Measurements from ENCODE around the gene ABLIM1.

The ABLIM1 gene

GRCh38 chr10:114458216-114458920, 199.7 kb downstream of the ABLIM1 start:
- Mint-ChIP-seq H3K4me1 (no peaks in the 10 kb centered on the region), H3K27me3 (no peaks in the 10 kb centered on the region), H3K36me3 (peaks cover 42% of the 10 kb centered on the region), H3K9me3 (no peaks in the 10 kb centered on the region), H3K4me3 (no peak overlapping the region), H3K27ac (no peak overlapping the region)
- DNase-seq (ENCODE audit: low spot score in 2 of 2) (no peak), ATAC-seq (ENCODE audit: low read depth) (no peak)

GRCh38 chr10:114453576-114453975, 204.5 kb downstream of the ABLIM1 start:
- ATAC-seq (ENCODE audit: low read depth) (no peak), DNase-seq (ENCODE audit: low spot score in 2 of 2) (no peak)
- H3K4me1 Mint-ChIP-seq = no peaks in the 10 kb centered on the region
- H3K4me3 Mint-ChIP-seq = no peak overlapping the region
- H3K36me3 Mint-ChIP-seq = peaks cover 34% of the 10 kb centered on the region
- H3K27me3 Mint-ChIP-seq = no peaks in the 10 kb centered on the region
- no peak overlapping the region for H3K27ac Mint-ChIP-seq
- no peaks in the 10 kb centered on the region for H3K9me3 Mint-ChIP-seq

- H3K27me3 Mint-ChIP-seq = no peaks in the 10 kb centered on the region
- H3K27ac Mint-ChIP-seq = no peak overlapping the region
- ATAC-seq (ENCODE audit: low read depth) = no peak
- H3K36me3 Mint-ChIP-seq = peaks cover 26% of the 10 kb centered on the region
- no peak for DNase-seq (ENCODE audit: low spot score in 2 of 2)
- H3K4me1 Mint-ChIP-seq = no peaks in the 10 kb centered on the region
- H3K9me3 Mint-ChIP-seq = no peaks in the 10 kb centered on the region
- no peak overlapping the region for H3K4me3 Mint-ChIP-seq
Measured at GRCh38 chr10:114448897-114449296, 209.2 kb downstream of the ABLIM1 start.

- H3K4me1 Mint-ChIP-seq = no peaks in the 10 kb centered on the region
- no peak for ATAC-seq (ENCODE audit: low read depth)
- DNase-seq (ENCODE audit: low spot score in 2 of 2) = no peak
- no peak overlapping the region for H3K4me3 Mint-ChIP-seq
- H3K9me3 Mint-ChIP-seq = no peaks in the 10 kb centered on the region
- peaks cover 25% of the 10 kb centered on the region for H3K36me3 Mint-ChIP-seq
- no peaks in the 10 kb centered on the region for H3K27me3 Mint-ChIP-seq
- H3K27ac Mint-ChIP-seq = no peak overlapping the region
Measured at GRCh38 chr10:114445332-114445731, 212.7 kb downstream of the ABLIM1 start.

- H3K4me1 Mint-ChIP-seq = no peaks in the 10 kb centered on the region
- H3K36me3 Mint-ChIP-seq = peaks cover 30% of the 10 kb centered on the region
- H3K27ac Mint-ChIP-seq = no peak overlapping the region
- no peaks in the 10 kb centered on the region for H3K9me3 Mint-ChIP-seq
- ATAC-seq (ENCODE audit: low read depth) (no peak), DNase-seq (ENCODE audit: low spot score in 2 of 2) (no peak)
- H3K27me3 Mint-ChIP-seq = no peaks in the 10 kb centered on the region
- no peak overlapping the region for H3K4me3 Mint-ChIP-seq
Measured at GRCh38 chr10:114444819-114445218, 213.3 kb downstream of the ABLIM1 start.

GRCh38 chr10:114442091-114442630, 215.9 kb downstream of the ABLIM1 start:
- Mint-ChIP-seq H3K4me3 (no peak overlapping the region), H3K27me3 (no peaks in the 10 kb centered on the region), H3K27ac (no peak overlapping the region), H3K36me3 (peaks cover 46% of the 10 kb centered on the region), H3K9me3 (no peaks in the 10 kb centered on the region), H3K4me1 (no peaks in the 10 kb centered on the region)
- DNase-seq (ENCODE audit: low spot score in 2 of 2) = no peak
- ATAC-seq (ENCODE audit: low read depth) = no peak

GRCh38 chr10:114441107-114441506, 217.0 kb downstream of the ABLIM1 start:
- peaks cover 48% of the 10 kb centered on the region for H3K36me3 Mint-ChIP-seq
- no peaks in the 10 kb centered on the region for H3K9me3 Mint-ChIP-seq
- H3K27me3 Mint-ChIP-seq = no peaks in the 10 kb centered on the region
- no peaks in the 10 kb centered on the region for H3K4me1 Mint-ChIP-seq
- no peak overlapping the region for H3K27ac Mint-ChIP-seq
- no peak for ATAC-seq (ENCODE audit: low read depth)
- H3K4me3 Mint-ChIP-seq = no peak overlapping the region
- no peak for DNase-seq (ENCODE audit: low spot score in 2 of 2)

- no peaks in the 10 kb centered on the region for H3K9me3 Mint-ChIP-seq
- no peak overlapping the region for H3K4me3 Mint-ChIP-seq
- peaks cover 53% of the 10 kb centered on the region for H3K36me3 Mint-ChIP-seq
- DNase-seq (ENCODE audit: low spot score in 2 of 2) (no peak), ATAC-seq (ENCODE audit: low read depth) (no peak)
- H3K27ac Mint-ChIP-seq = no peak overlapping the region
- no peaks in the 10 kb centered on the region for H3K27me3 Mint-ChIP-seq
- H3K4me1 Mint-ChIP-seq = no peaks in the 10 kb centered on the region
Measured at GRCh38 chr10:114437473-114438292, 220.4 kb downstream of the ABLIM1 start.

GRCh38 chr10:114436941-114437340, 221.1 kb downstream of the ABLIM1 start:
- peaks cover 55% of the 10 kb centered on the region for H3K36me3 Mint-ChIP-seq
- H3K9me3 Mint-ChIP-seq = no peaks in the 10 kb centered on the region
- H3K4me1 Mint-ChIP-seq = no peaks in the 10 kb centered on the region
- H3K4me3 Mint-ChIP-seq = no peak overlapping the region
- no peaks in the 10 kb centered on the region for H3K27me3 Mint-ChIP-seq
- H3K27ac Mint-ChIP-seq = no peak overlapping the region
- no peak for ATAC-seq (ENCODE audit: low read depth)
- DNase-seq (ENCODE audit: low spot score in 2 of 2) = no peak

GRCh38 chr10:114432566-114433093, 225.4 kb downstream of the ABLIM1 start:
- DNase-seq (ENCODE audit: low spot score in 2 of 2) = no peak
- H3K36me3 Mint-ChIP-seq = peaks cover 47% of the 10 kb centered on the region
- H3K27me3 Mint-ChIP-seq = no peaks in the 10 kb centered on the region

GRCh38 chr10:114431414-114432135, 226.5 kb downstream of the ABLIM1 start:
- Mint-ChIP-seq H3K9me3 (no peaks in the 10 kb centered on the region), H3K4me3 (no peak overlapping the region), H3K36me3 (peaks cover 45% of the 10 kb centered on the region), H3K27me3 (no peaks in the 10 kb centered on the region), H3K4me1 (no peaks in the 10 kb centered on the region), H3K27ac (no peak overlapping the region)
- ATAC-seq (ENCODE audit: low read depth) (no peak), DNase-seq (ENCODE audit: low spot score in 2 of 2) (no peak)

More at GRCh38 chr10:114432566-114433093, 225.4 kb downstream of the ABLIM1 start:
- H3K4me3 Mint-ChIP-seq = no peak overlapping the region
- no peak for ATAC-seq (ENCODE audit: low read depth)
- H3K4me1 Mint-ChIP-seq = no peaks in the 10 kb centered on the region
- H3K9me3 Mint-ChIP-seq = no peaks in the 10 kb centered on the region
- H3K27ac Mint-ChIP-seq = no peak overlapping the region

- H3K36me3 Mint-ChIP-seq = peaks cover 38% of the 10 kb centered on the region
- no peaks in the 10 kb centered on the region for H3K4me1 Mint-ChIP-seq
- no peak for DNase-seq (ENCODE audit: low spot score in 2 of 2)
- ATAC-seq (ENCODE audit: low read depth) = no peak
- no peaks in the 10 kb centered on the region for H3K27me3 Mint-ChIP-seq
- H3K27ac Mint-ChIP-seq = no peak overlapping the region
- no peak overlapping the region for H3K4me3 Mint-ChIP-seq
- H3K9me3 Mint-ChIP-seq = no peaks in the 10 kb centered on the region
Measured at GRCh38 chr10:114430688-114431413, 227.2 kb downstream of the ABLIM1 start.

- H3K27ac Mint-ChIP-seq = no peak overlapping the region
- H3K9me3 Mint-ChIP-seq = no peaks in the 10 kb centered on the region
- no peak overlapping the region for H3K4me3 Mint-ChIP-seq
- ATAC-seq (ENCODE audit: low read depth) = no peak
- no peaks in the 10 kb centered on the region for H3K27me3 Mint-ChIP-seq
- peaks cover 32% of the 10 kb centered on the region for H3K36me3 Mint-ChIP-seq
- no peaks in the 10 kb centered on the region for H3K4me1 Mint-ChIP-seq
- no peak for DNase-seq (ENCODE audit: low spot score in 2 of 2)
Measured at GRCh38 chr10:114429581-114430335, 228.3 kb downstream of the ABLIM1 start.
